ENCODE data around the gene TPSAB1. TPM values are rescaled to one million over a fixed set of nuclear protein-coding genes. Genes with fewer than 3 reads are reported as not detected.
"Not testable (repeated sequence)": the region's sequence is repeated elsewhere in the genome, so short reads cannot be mapped to it uniquely, and the experiment has no call there.

TPSAB1 gene
- total RNA-seq: 10 to 100 TPM in 2 of 3 donors, 1 to 10 TPM in 1; 7.8 to 51.7 (median 46.2) TPM
- long read RNA-seq, donor 1, transcript TPSAB1-202 (5 exons, 1,357 nt): minor isoform, 9 of 54 reads
- long read RNA-seq, donor 1, transcript TPSAB1-201 (6 exons, 1,175 nt): major isoform, 25 of 54 reads
- long read RNA-seq, donor 1, partial matches to known transcripts: 15 of 54 reads
- long read RNA-seq, donor 1, other reads (novel, unspliced or antisense): 4 of 54 reads
- long read RNA-seq, donor 2, transcript TPSAB1-201 (6 exons, 1,175 nt): major isoform, 34 of 60 reads
- long read RNA-seq, donor 2, transcript TPSAB1-202 (5 exons, 1,357 nt): minor isoform, 14 of 60 reads
- long read RNA-seq, donor 2, partial matches to known transcripts: 3 of 60 reads
- long read RNA-seq, donor 2, other reads (novel, unspliced or antisense): 9 of 60 reads

DNA sequence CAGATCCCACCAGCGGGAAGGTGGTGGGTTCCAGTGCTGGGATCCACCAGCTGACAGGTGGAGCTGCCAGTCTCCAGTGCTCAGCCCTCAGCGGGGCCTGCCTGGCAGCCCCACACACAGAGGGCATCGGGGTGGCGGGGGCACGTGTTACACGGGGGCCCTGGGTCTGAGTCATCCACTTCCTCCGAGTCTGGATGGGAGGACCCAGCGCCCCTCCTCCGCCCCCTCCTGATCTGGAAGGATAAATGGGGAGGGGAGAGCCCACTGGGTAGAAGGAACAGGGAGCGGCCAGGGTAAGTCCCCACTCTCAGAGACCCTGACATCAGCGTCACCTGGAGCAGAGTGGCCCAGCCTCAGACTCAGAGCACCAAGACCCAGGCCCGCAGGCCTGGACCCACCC lies at the start of gene TPSAB1:
TPSAB1 (plus strand) TSS at position 270 of the 400 bp plus-strand sequence. CDS start 234 bp downstream, outside the sequence.
- H3K9me3 ChIP-seq; H3K4me1 ChIP-seq (ENCODE audit: low read depth); ATAC-seq; intact Hi-C loops (cut with DNase I, micrococcal nuclease); H3K36me3 ChIP-seq (ENCODE audit: low read depth); H3K4me3 ChIP-seq: not testable (repeated sequence)
- peak in 1 of 3 donors; percentile 53 for DNase-seq

DNA sequence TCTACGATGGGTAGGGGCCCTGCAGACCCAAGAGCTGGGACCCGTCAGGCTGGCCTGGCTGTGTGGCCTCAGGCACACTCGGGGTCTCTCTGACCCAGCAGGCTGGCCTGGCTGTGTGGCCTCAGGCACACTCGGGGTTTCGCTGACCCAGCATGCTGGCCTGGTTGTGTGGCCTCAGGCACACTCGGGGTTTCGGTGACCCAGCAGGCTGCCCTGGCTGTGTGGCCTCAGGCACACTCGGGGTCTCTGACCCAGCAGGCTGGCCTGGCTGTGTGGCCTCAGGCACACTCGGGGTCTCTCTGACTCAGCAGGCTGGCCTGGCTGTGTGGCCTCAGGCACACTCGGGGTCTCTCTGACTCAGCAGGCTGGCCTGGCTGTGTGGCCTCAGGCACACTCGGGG lies 49.7 kb upstream of the TPSAB1 start:
- intact Hi-C loops (cut with DNase I, micrococcal nuclease); ATAC-seq; DNase-seq; H3K4me3 ChIP-seq; H3K36me3 ChIP-seq (ENCODE audit: low read depth); H3K9me3 ChIP-seq; H3K4me1 ChIP-seq (ENCODE audit: low read depth): not testable (repeated sequence)

DNA sequence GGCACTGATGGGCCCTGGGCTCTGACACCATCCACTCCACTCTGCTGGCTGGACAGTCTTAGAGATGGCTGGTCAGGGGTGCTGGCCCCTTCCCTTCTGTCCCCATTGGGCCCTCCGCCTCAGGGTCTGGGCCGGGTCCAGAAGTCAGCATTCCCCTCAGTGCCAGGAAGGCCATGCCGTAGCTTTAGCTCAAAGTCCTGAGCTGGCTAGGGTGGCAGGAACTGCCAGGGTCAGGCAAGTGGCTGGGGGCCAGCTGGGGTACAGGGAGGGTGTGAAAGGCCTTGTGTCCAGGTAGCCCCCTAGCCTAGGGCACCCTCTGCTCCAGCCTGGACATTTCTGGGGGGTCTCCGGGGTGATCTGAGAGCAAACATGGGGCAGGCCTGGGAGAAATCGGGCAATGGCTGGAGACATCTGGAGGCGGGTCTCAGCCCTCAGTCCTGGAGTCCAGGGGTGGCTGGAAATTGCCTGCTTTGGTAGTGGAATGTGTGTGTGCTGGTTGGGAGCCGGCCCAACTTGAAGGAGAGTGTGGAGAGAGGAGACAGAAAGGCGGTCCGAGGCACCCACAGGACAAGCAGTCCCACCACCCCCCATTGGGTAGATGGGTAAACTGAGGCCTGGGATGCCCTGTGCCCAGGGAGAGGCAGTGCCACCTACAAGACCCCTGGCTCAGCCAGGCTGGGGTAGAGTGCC lies 48.0 kb upstream of the TPSAB1 start:
- intact Hi-C loops (cut with DNase I, micrococcal nuclease): no loop called here
- Histone ChIP-seq H3K4me1 (ENCODE audit: low read depth) (no peaks in the 10 kb centered on the region), H3K36me3 (ENCODE audit: low read depth) (no peaks in the 10 kb centered on the region), H3K4me3 (no peak overlapping the region), H3K9me3 (no peaks in the 10 kb centered on the region)
- no peak for ATAC-seq
- no peak for DNase-seq
- TF ChIP-seq, protein P1, sequence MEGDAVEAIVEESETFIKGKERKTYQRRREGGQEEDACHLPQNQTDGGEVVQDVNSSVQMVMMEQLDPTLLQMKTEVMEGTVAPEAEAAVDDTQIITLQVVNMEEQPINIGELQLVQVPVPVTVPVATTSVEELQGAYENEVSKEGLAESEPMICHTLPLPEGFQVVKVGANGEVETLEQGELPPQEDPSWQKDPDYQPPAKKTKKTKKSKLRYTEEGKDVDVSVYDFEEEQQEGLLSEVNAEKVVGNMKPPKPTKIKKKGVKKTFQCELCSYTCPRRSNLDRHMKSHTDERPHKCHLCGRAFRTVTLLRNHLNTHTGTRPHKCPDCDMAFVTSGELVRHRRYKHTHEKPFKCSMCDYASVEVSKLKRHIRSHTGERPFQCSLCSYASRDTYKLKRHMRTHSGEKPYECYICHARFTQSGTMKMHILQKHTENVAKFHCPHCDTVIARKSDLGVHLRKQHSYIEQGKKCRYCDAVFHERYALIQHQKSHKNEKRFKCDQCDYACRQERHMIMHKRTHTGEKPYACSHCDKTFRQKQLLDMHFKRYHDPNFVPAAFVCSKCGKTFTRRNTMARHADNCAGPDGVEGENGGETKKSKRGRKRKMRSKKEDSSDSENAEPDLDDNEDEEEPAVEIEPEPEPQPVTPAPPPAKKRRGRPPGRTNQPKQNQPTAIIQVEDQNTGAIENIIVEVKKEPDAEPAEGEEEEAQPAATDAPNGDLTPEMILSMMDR (IDR thresholded peaks at IDR 0.05): no peak

DNA sequence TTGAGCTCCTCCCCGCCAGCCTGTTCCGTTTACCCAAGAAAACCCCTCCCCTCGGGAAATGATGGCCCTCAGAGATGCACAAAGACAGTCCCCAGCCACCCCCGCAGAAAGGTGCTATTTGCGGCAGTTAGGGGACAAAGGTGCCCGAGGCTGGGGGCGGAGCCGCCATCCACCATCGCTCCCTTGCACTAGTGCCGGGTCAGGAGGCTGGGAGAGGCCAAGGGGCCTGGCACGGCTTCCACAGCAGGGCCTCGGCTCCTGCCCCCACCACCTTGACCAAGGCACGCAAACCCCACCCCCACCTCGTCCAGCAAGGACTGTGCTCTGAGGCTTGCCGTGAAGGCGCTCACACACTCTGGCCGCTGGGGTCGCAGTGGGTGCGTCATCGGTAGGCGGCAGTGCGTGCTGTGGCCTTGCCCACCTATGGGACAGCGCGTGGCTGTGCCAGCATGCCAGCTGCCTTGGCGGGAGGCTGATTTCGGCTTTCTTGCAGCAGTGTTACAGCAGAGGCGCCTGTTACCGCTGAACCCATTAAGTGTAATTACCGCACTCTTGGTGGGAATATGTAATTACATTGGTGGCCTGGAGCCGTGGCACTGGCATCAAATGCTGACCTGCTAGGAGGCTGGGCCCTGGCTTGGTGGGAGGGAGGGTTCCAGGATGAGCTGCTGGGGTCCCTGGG lies 47.2 kb upstream of the TPSAB1 start:
- no peak overlapping the region for H3K4me3 ChIP-seq
- TF ChIP-seq, protein P1 (IDR thresholded peaks at IDR 0.05): no peak
- ATAC-seq: peak; percentile 23
- H3K9me3 ChIP-seq: no peaks in the 10 kb centered on the region
- intact Hi-C loops (cut with DNase I, micrococcal nuclease): no loop called here
- no peaks in the 10 kb centered on the region for H3K4me1 ChIP-seq (ENCODE audit: low read depth)
- H3K36me3 ChIP-seq (ENCODE audit: low read depth): no peaks in the 10 kb centered on the region
- no peak for DNase-seq

DNA sequence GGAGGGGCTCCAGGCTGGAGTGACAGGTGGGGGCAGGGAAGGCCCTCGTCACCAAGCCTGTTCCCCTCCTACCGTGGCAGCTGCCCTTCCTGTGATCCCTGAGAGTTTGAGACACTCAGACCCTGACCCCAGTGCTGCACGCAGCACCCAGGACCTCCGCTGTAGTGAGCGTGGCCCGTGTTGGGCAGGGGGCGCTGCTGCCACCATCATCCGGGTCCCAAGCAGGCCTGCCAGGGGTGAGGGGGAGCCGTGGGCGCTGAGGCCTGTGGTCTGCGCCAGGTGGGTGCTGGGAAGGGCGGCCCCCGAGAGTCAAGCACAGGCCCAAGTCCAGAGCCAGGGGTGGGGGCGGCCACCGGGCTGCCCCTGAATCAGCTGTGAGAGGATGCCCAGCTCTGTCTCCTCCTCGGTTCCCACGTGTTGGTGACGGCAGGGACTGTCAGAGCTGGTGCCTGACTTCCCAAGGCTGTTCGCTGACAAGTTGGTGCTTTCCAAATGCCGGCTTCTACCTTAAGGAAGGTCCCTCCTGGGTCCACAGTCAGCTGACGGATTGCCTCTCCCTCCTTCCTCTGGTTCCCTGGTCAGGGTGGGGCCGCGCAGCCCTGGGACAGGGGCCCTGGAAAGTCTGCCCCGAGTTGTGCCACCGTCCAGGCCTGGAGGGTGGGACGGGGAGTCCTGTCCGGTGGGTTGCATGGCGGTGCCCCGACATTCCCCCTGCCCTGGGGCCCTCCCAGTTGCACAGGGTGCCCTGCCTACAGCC lies 46.5 kb upstream of the TPSAB1 start:
- H3K4me3 ChIP-seq: no peak overlapping the region
- no peaks in the 10 kb centered on the region for H3K4me1 ChIP-seq (ENCODE audit: low read depth)
- TF ChIP-seq, protein P1 (IDR thresholded peaks at IDR 0.05): no peak
- DNase-seq (no peak), ATAC-seq (no peak)
- no peaks in the 10 kb centered on the region for H3K36me3 ChIP-seq (ENCODE audit: low read depth)
- no peaks in the 10 kb centered on the region for H3K9me3 ChIP-seq
- intact Hi-C loops (cut with DNase I, micrococcal nuclease): no loop called here

DNA sequence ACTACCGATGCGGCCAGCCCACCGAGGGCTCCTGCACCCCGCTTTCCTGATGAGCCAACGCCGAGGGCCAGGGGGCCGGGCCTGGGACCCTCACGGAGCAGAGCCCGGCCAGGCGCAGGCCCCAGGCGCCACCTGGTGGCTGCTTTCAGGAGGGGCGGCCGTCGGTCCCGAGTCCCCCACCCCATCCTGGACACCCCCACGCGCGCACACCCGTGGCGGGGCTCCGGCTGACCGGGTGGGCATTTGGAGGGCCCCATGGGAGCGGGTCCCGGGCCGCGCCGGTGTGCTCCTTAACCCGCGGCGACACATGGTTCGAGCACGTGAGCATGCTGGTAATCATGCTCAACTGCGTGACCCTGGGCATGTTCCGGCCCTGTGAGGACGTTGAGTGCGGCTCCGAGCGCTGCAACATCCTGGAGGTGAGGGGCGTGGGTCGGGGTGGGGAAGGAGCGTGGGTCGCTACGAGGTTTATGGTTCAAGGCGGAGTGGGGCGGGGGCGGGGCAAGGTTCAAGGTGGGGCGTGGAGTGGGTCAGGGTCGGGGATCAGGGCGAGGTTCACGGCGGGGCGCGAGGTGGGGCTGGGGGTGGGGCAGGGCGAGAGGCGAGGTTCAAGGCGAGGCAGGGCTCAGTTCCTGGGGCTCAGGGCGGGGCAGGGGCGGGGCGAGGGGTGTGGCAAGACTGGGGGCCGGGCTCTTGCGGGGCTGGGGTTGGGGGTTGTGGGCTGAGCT lies 45.7 kb upstream of the TPSAB1 start:
- intact Hi-C loops (cut with DNase I, micrococcal nuclease): no loop called here
- Histone ChIP-seq H3K4me1 (ENCODE audit: low read depth) (no peaks in the 10 kb centered on the region), H3K9me3 (no peaks in the 10 kb centered on the region), H3K36me3 (ENCODE audit: low read depth) (no peaks in the 10 kb centered on the region), H3K4me3 (no peak overlapping the region)
- DNase-seq (no peak), ATAC-seq (peak; percentile 16)
- TF ChIP-seq, protein P1 (IDR thresholded peaks at IDR 0.05): peak; percentile 24
